Activated CD8-positive, alpha-beta memory T cell treated with anti-CD3 and anti-CD28 coated beads, Interleukin-2, amount 10 ng/mL, durations not matched to agents 7 days and 5 days (primary cell): Measurements from ENCODE around the gene RBM3. TPM values are rescaled to one million over a fixed set of nuclear protein-coding genes. Genes with fewer than 3 reads are reported as not detected.

Experiments used
- ATAC-seq: fragments of 150-1000 bp; cut with Tn5 transposase; one replicate; pipeline ENCODE4 v1.10.0; 2021; ENCODE audit warnings: moderate library complexity
- CTCF ChIA-PET: fragments of 350-600 bp; sonication (Branson Sonifier 250); formaldehyde crosslinking; loops from one replicate; lab custom pipeline; 2021; ENCODE audit warnings: antibody characterized with exemption; lab: Charles Lee
- DNase-seq: peaks from one replicate; pipeline ENCODE4 v3.0.0-alpha.2; 2020
- H3K27ac Mint-ChIP-seq: one replicate; pipeline ENCODE4 v1.8.0; 2021; ENCODE audit warnings: mild to moderate bottlenecking, mixed read lengths
- H3K27me3 Mint-ChIP-seq: one replicate; pipeline ENCODE4 v1.8.0; 2021; ENCODE audit warnings: mixed read lengths
- H3K36me3 Mint-ChIP-seq: one replicate; pipeline ENCODE4 v1.8.0; 2021; ENCODE audit warnings: mild to moderate bottlenecking, mixed read lengths
- H3K4me1 Mint-ChIP-seq: one replicate; pipeline ENCODE4 v1.8.0; 2021; ENCODE audit warnings: mixed read lengths
- H3K4me3 Mint-ChIP-seq: one replicate; pipeline ENCODE4 v1.8.0; 2021; ENCODE audit warnings: mild to moderate bottlenecking, moderate library complexity, mixed read lengths
- H3K9me3 Mint-ChIP-seq: one replicate; pipeline ENCODE4 v1.8.0; 2022; ENCODE audit warnings: low read depth, mixed read lengths
- total RNA-seq, 2 experiments: library from RNA; stranded (reverse); gene quantifications; one replicate each; pipeline ENCODE4 v1.2.3, GENCODE V29; 2021

The RBM3 gene
- total RNA-seq, 2 experiments from 2014 or later: 149 to 183 TPM

DNA sequence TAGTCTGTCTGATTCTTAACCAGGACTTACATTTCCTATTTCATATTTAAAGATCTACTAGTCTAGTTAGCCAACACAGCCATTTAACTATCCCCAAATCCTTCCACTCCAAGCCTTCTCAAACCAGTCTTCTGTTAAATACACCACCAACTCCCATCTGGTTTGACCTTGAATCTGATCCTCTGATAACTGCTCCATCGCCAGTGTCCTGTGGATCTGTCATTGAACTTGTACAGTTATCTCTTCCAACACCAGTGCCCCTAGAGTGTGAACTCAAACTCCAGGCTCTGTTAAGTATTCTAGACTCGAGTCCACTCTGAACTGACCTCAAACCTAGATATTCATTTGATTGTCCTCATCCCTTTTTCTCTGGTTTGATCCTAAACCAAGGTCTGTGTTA is 37.4 kb downstream of the RBM3 start:
- Mint-ChIP-seq H3K36me3 (no peaks in the 10 kb centered on the region), H3K27me3 (peaks cover 7% of the 10 kb centered on the region), H3K4me1 (no peaks in the 10 kb centered on the region), H3K4me3 (no peak overlapping the region), H3K9me3 (no peaks in the 10 kb centered on the region), H3K27ac (no peak overlapping the region)
- no peak for ATAC-seq
- CTCF ChIA-PET: no interaction called here
- no peak for DNase-seq

- peaks cover 7% of the 10 kb centered on the region for H3K27me3 Mint-ChIP-seq
- no peak overlapping the region for H3K27ac Mint-ChIP-seq
- no peak overlapping the region for H3K4me3 Mint-ChIP-seq
- no peak for DNase-seq
- no peaks in the 10 kb centered on the region for H3K36me3 Mint-ChIP-seq
- CTCF ChIA-PET: no interaction called here
- peaks cover 2% of the 10 kb centered on the region for H3K4me1 Mint-ChIP-seq
- no peaks in the 10 kb centered on the region for H3K9me3 Mint-ChIP-seq
- ATAC-seq: no peak
These were observed 39.3 kb downstream of the RBM3 start for GRCh38 chrX:48613502-48614160.

- CTCF ChIA-PET: interaction anchor here (1.0 kb wide), 1 partner anchor 12 kb away, joined by 4 read pairs; no protein-coding TSS in a partner anchor
- Mint-ChIP-seq H3K36me3 (no peaks in the 10 kb centered on the region), H3K4me3 (no peak overlapping the region), H3K27me3 (peaks cover 7% of the 10 kb centered on the region), H3K9me3 (no peaks in the 10 kb centered on the region), H3K27ac (no peak overlapping the region), H3K4me1 (peaks cover 2% of the 10 kb centered on the region)
- DNase-seq (no peak), ATAC-seq (no peak)
These were observed 42.3 kb downstream of the RBM3 start for GRCh38 chrX:48616576-48616975.

DNA sequence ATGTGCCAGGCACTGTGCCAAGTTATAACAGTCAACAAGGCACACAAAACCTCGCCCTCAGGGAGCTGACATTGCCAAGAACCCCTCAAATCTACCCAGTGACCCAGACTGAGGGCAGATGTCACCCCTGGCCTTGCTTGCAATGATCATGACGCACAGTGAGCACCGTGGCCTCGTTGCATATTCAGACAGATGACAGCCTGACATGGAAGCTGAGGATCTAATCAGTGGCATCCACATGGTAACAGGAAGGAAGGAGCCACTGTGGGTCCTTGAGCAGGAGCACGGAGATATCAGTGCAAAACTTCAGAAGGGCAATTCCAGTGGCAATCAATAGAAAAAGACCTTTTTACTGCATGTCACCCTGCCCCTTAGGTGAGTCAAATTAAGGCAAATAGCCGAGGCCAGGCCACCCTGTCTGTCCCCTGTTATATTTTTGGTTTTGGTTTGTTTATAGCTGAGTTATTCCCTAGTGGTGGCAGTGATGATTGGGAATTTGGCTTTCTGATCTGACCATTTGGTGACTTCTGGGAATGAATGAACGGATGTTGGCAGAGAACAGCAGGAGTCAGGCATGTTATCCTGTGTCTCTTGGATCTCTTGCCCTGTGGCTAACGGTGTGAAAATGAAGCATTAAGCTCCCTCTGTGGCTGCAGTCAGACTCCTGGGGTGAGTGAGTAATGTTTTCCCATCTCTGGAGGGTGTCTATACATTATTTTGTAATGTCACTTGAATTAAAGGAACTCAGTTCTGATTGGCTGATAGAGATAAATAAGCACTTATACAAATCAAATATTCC is 43.5 kb downstream of the RBM3 start:
- Mint-ChIP-seq H3K27me3 (peaks cover 7% of the 10 kb centered on the region), H3K4me3 (no peak overlapping the region), H3K36me3 (no peaks in the 10 kb centered on the region), H3K9me3 (no peaks in the 10 kb centered on the region), H3K4me1 (peaks cover 2% of the 10 kb centered on the region), H3K27ac (no peak overlapping the region)
- DNase-seq: no peak
- CTCF ChIA-PET: no interaction called here
- no peak for ATAC-seq

DNA sequence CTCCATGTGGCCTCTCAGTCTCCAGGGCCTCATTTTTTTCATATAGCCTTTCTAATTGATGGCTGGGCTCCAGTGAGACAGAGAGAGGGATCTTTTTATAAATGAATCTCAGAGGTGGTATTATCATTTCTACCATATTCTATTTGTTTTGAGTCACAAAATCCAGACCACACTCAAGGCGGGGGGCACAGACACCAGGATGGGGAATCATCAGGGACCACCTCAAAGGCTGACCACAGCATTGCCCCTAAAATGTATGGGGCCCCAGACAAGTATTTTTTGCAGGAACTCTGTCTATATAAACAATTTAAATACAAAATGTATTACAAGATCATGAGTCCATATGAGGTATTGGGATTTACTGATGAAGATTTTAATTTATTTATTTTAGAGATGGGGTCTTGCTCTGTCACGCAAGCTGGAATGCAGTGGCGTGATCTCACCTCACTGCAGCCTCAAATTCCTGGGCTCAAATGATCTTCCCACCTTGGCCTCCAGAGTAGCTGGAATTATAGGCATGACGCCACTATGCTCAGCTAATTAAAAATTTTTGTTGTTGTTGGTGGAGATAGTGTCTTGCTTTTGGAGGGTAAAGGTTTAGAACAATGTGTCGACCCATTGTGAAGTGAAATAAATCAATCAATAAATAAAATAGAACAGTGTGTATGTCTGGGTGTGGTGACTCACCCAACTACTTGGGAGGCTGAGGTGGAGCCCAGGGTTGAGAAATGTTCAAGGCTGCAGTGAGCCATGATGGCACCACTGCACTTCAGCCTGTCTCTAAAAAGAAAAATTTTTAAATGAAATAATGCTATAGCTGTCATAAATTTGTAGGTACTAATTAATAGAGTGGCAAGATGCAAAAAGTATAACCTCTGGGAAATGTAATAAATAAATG is 52.4 kb downstream of the RBM3 start:
- Mint-ChIP-seq H3K27ac (no peak overlapping the region), H3K27me3 (no peaks in the 10 kb centered on the region), H3K4me3 (no peak overlapping the region), H3K36me3 (no peaks in the 10 kb centered on the region), H3K4me1 (peaks cover 5% of the 10 kb centered on the region), H3K9me3 (no peaks in the 10 kb centered on the region)
- no peak for DNase-seq
- ATAC-seq: no peak
- CTCF ChIA-PET: no interaction called here

Other genes with a start within 250 kb of the RBM3 start
- not detected for gene SSX3, start 217.8 kb upstream of the RBM3 start, total RNA-seq
- not detected for gene SSX4, start 190.9 kb upstream of the RBM3 start, total RNA-seq
- gene SSX4B, start 162.5 kb upstream of the RBM3 start, total RNA-seq: not detected
- 100 to 1,000 TPM in 1 of 2 experiments, 10 to 100 TPM in 1; 93.9 to 123 TPM for gene SLC38A5, start 104.2 kb upstream of the RBM3 start, total RNA-seq
- 10 to 100 TPM; 72.7 to 75.4 TPM for gene FTSJ1, start 98.3 kb upstream of the RBM3 start, total RNA-seq
- 10 to 100 TPM; 22.4 to 25.7 TPM for gene PORCN, start 65.5 kb upstream of the RBM3 start, total RNA-seq
- gene EBP, start 52.7 kb upstream of the RBM3 start, total RNA-seq: 100 to 1,000 TPM; 359 to 395 TPM
- gene TBC1D25, start 34.8 kb upstream of the RBM3 start, total RNA-seq: 10 to 100 TPM; 23.2 to 26.3 TPM
- 10 to 100 TPM; 32.6 to 42.9 TPM for gene WDR13, start 23.0 kb downstream of the RBM3 start, total RNA-seq
- 100 to 1,000 TPM; 138 to 161 TPM for gene WAS, start 109.3 kb downstream of the RBM3 start, total RNA-seq
- 10 to 100 TPM; 40.1 to 41.4 TPM for gene SUV39H1, start 122.2 kb downstream of the RBM3 start, total RNA-seq
- not detected for gene GLOD5, start 187.3 kb downstream of the RBM3 start, total RNA-seq
- not detected for gene GATA1, start 212.1 kb downstream of the RBM3 start, total RNA-seq
- gene HDAC6, start 227.6 kb downstream of the RBM3 start, total RNA-seq: 100 to 1,000 TPM in 1 of 2 experiments, 10 to 100 TPM in 1; 76.8 to 107 TPM